PC-3 (cell line): Measurements from ENCODE around the gene EYS.

Source experiments
- EZH2phosphoT487 ChIP-seq: fragments of 300-600 bp; sonication (generic); IDR thresholded peaks from 2 replicates; pipeline ENCODE4 v1.6.1; 2018; ENCODE audit warnings: mild to moderate bottlenecking, antibody characterized with exemption, low read length, borderline replicate concordance
- TF ChIP-seq, protein P1 (sequence below): fragments of 300-600 bp; sonication (generic); conservative IDR thresholded peaks from 2 replicates; pipeline ENCODE4 v1.5.1; 2017; ENCODE audit warnings: antibody characterized with exemption, low read depth, mild to moderate bottlenecking, low read length

DNA sequence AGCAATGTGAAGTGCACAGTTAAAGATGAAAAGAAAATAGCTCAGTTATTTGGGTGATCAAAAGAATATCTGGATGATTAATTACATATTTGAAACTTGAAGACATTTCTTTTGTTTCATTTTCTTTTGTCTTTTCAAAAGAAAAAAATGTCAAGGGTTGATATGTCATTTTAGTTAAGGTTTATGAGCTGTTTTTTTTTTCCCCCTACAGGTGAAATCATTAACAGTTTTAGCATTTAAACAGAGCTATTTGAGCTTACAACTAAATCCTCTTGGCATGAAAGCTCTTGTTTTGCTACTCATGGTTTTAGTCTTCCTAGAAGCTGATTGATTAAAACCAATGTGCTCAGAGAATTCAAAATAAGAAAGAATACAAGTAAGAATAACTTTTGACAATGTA lies 1184.2 kb downstream of the EYS start:
- TF ChIP-seq, protein P1, sequence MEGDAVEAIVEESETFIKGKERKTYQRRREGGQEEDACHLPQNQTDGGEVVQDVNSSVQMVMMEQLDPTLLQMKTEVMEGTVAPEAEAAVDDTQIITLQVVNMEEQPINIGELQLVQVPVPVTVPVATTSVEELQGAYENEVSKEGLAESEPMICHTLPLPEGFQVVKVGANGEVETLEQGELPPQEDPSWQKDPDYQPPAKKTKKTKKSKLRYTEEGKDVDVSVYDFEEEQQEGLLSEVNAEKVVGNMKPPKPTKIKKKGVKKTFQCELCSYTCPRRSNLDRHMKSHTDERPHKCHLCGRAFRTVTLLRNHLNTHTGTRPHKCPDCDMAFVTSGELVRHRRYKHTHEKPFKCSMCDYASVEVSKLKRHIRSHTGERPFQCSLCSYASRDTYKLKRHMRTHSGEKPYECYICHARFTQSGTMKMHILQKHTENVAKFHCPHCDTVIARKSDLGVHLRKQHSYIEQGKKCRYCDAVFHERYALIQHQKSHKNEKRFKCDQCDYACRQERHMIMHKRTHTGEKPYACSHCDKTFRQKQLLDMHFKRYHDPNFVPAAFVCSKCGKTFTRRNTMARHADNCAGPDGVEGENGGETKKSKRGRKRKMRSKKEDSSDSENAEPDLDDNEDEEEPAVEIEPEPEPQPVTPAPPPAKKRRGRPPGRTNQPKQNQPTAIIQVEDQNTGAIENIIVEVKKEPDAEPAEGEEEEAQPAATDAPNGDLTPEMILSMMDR, result no peak
- no peak for TF ChIP-seq EZH2phosphoT487
